OCI-LY7 (cell line): ENCODE data around the gene RBM47.

Experiments
- CTCF ChIP-seq: fragments of 200-600 bp; sonication (generic); conservative IDR thresholded peaks from 2 replicates; pipeline ENCODE4 v1.5.1; 2014; ENCODE audit warnings: mild to moderate bottlenecking, antibody characterized with exemption, low read length, moderate library complexity, mixed read lengths
- EZH2phosphoT487 ChIP-seq: fragments of 200-600 bp; sonication (generic); IDR thresholded peaks from 2 replicates; pipeline ENCODE4 v1.6.1; 2018; ENCODE audit warnings: low read depth, borderline replicate concordance, mild to moderate bottlenecking, mixed run types, antibody characterized with exemption, low read length, moderate library complexity, mixed read lengths

GRCh38 chr4:40575846-40576245, 53.8 kb downstream of the RBM47 start:
- no peak for TF ChIP-seq CTCF
- TF ChIP-seq EZH2phosphoT487, result no peak
